ENCODE measurements around the gene DUS1L. TPM values are rescaled to one million over a fixed set of nuclear protein-coding genes. Genes with fewer than 3 reads are reported as not detected.

Gene DUS1L
- polyA plus RNA-seq, 1 donor (not counting 4 experiments of a cell fraction or from before 2014, with no cell fraction given): 49.1 TPM

DNA sequence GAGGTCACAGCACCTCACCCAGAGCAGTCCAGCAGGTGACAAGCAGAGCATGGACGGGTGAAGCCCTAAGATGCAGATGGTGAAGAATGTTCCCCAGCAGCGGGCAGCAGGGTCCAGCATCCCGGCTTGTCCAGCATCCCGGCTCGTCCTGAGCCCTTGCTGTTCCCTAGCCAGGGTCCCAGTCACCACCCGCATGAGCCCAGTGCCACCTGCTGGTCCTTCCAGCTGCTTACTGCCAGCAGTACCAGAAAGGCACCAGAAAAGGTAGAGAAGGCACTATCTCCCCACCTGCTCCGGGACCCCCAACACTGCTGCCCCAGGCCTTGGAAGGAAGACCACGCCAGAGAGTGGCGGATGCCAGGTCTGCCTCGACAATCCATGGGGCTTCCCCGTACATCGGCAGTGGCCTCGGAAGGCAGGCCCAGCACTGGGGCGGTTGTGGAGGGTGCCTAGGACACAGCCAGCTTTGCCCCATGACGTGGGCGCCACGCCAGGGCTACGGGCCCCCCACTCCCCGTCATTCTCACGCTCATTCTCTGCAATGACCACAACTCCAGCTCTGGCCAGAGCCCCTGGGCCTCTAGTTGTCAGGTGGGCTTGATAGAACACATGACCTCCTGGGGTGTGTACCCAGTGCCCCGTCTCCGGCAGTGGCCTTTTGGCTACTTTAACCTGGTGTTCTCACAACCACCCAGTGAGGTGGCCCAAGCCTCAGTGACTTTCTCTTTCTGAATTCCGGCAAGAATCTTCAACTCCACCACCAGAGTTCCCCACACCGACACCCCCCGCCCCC, 44.3 kb downstream of the DUS1L start:
- H3K27ac ChIP-seq (ENCODE audit: control insufficient read depth, insufficient read depth, low read length): no peak overlapping the region
- FAIRE-seq: peak; percentile 75
- peaks cover 0 to 4% of the 10 kb centered on the region in 2 experiments for H3K36me3 ChIP-seq (ENCODE audit: control insufficient read depth in 2 of 2, extremely low read depth in 1 of 2, insufficient read depth in 2 of 2, low read length in 2 of 2)

DNA sequence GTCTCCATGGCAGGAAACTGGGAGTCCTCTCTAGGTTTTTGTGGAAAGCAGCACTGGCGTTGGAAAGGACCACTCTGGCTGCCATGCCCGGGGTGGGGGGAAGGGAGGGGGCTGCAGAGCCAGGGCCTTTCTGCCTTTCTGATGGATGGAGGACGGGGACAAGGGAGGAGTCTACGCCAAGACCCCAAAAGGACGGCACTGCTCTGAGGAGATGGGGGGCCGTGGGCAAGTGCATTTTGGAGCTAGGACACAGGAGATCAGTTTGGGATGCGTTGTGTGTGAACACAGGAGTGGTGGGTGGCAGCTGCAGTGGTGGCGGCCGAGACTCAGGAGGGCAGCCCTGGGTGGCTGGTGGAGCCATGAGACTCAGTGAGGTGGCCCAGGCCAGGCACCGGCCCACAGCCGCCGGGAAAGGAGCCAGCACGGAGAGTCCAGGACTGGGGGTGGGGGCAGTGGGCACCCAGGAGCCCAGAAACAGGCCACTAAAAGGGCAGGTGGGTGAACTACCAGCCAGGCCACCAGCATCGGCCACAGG, 45.0 kb downstream of the DUS1L start:
- no peak for FAIRE-seq

More for the DNA sequence above, 44.3 kb downstream of the DUS1L start:
- Histone ChIP-seq H3K9me1 (ENCODE audit: control insufficient read depth, extremely low read depth, insufficient read depth, low read length) (no peaks in the 10 kb centered on the region), H3K9me3 (ENCODE audit: control insufficient read depth, low read depth, low read length) (no peaks in the 10 kb centered on the region), H4K20me1 (ENCODE audit: control insufficient read depth, extremely low read depth, insufficient read depth, low read length) (peaks cover 6% of the 10 kb centered on the region), H3K4me2 (ENCODE audit: control insufficient read depth, extremely low read depth, insufficient read depth, low read depth, low read length) (peak overlapping the region; percentile 97), H3K9ac (ENCODE audit: control insufficient read depth, extremely low read depth, insufficient read depth, low read length) (peak overlapping the region; percentile 80), H3K4me3 (ENCODE audit: control insufficient read depth in 2 of 3, extremely low read depth in 1 of 3, insufficient read depth in 2 of 3, low read depth in 1 of 3, low read length in 3 of 3) (peak overlapping the region; percentile 73 to 97 (median 85)), H3K27me3 (ENCODE audit: control insufficient read depth, extremely low read depth, insufficient read depth, low read length) (no peaks in the 10 kb centered on the region), H3K4me1 (ENCODE audit: control insufficient read depth, extremely low read depth, insufficient read depth, low read length) (peaks cover 26% of the 10 kb centered on the region), H2AFZ (ENCODE audit: control insufficient read depth, low read length) (no peak overlapping the region), H3K79me2 (ENCODE audit: control insufficient read depth, insufficient read depth, low read length) (peaks cover 5% of the 10 kb centered on the region)
- no peak for DNase-seq (ENCODE audit: low read depth, low spot score)
- no peak for TF ChIP-seq EZH2 (IDR thresholded peaks at IDR 0.05; ENCODE audit: low read length)
- TF ChIP-seq, protein P1, sequence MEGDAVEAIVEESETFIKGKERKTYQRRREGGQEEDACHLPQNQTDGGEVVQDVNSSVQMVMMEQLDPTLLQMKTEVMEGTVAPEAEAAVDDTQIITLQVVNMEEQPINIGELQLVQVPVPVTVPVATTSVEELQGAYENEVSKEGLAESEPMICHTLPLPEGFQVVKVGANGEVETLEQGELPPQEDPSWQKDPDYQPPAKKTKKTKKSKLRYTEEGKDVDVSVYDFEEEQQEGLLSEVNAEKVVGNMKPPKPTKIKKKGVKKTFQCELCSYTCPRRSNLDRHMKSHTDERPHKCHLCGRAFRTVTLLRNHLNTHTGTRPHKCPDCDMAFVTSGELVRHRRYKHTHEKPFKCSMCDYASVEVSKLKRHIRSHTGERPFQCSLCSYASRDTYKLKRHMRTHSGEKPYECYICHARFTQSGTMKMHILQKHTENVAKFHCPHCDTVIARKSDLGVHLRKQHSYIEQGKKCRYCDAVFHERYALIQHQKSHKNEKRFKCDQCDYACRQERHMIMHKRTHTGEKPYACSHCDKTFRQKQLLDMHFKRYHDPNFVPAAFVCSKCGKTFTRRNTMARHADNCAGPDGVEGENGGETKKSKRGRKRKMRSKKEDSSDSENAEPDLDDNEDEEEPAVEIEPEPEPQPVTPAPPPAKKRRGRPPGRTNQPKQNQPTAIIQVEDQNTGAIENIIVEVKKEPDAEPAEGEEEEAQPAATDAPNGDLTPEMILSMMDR (optimal IDR thresholded peaks at IDR 0.05 in 1 of 3, IDR thresholded peaks at IDR 0.05 in 1 of 3, conservative IDR thresholded peaks at IDR 0.05 in 1 of 3; ENCODE audit: extremely low read depth in 1 of 3, insufficient read depth in 2 of 3, low read length in 3 of 3): peak; percentile 80 to 90 (median 88)
- dilution Hi-C loops (cut with MboI; ENCODE audit: extremely low pct_ligation_motif_present, low sequenced_read_pairs): no loop called here

More for the DNA sequence above, 45.0 kb downstream of the DUS1L start:
- H3K4me2 ChIP-seq (ENCODE audit: control insufficient read depth, extremely low read depth, insufficient read depth, low read depth, low read length): peak overlapping the region; percentile 97
- H4K20me1 ChIP-seq (ENCODE audit: control insufficient read depth, extremely low read depth, insufficient read depth, low read length): peaks cover 6% of the 10 kb centered on the region
- no peak overlapping the region for H3K4me3 ChIP-seq (ENCODE audit: control insufficient read depth in 2 of 3, extremely low read depth in 1 of 3, insufficient read depth in 2 of 3, low read depth in 1 of 3, low read length in 3 of 3)
- H3K79me2 ChIP-seq (ENCODE audit: control insufficient read depth, insufficient read depth, low read length): peaks cover 5% of the 10 kb centered on the region
- no peak overlapping the region for H3K9ac ChIP-seq (ENCODE audit: control insufficient read depth, extremely low read depth, insufficient read depth, low read length)
- H2AFZ ChIP-seq (ENCODE audit: control insufficient read depth, low read length): no peak overlapping the region
- H3K9me3 ChIP-seq (ENCODE audit: control insufficient read depth, low read depth, low read length): no peaks in the 10 kb centered on the region
- H3K36me3 ChIP-seq (ENCODE audit: control insufficient read depth in 2 of 2, extremely low read depth in 1 of 2, insufficient read depth in 2 of 2, low read length in 2 of 2): peaks cover 0 to 4% of the 10 kb centered on the region in 2 experiments
- H3K27me3 ChIP-seq (ENCODE audit: control insufficient read depth, extremely low read depth, insufficient read depth, low read length): no peaks in the 10 kb centered on the region
- H3K9me1 ChIP-seq (ENCODE audit: control insufficient read depth, extremely low read depth, insufficient read depth, low read length): no peaks in the 10 kb centered on the region
- no peak overlapping the region for H3K27ac ChIP-seq (ENCODE audit: control insufficient read depth, insufficient read depth, low read length)
- dilution Hi-C loops (cut with MboI; ENCODE audit: extremely low pct_ligation_motif_present, low sequenced_read_pairs): no loop called here
- peaks cover 26% of the 10 kb centered on the region for H3K4me1 ChIP-seq (ENCODE audit: control insufficient read depth, extremely low read depth, insufficient read depth, low read length)
- TF ChIP-seq, protein P1 (optimal IDR thresholded peaks at IDR 0.05 in 1 of 3, IDR thresholded peaks at IDR 0.05 in 1 of 3, conservative IDR thresholded peaks at IDR 0.05 in 1 of 3; ENCODE audit: extremely low read depth in 1 of 3, insufficient read depth in 2 of 3, low read length in 3 of 3): no peak
- no peak for TF ChIP-seq EZH2 (IDR thresholded peaks at IDR 0.05; ENCODE audit: low read length)
- DNase-seq (ENCODE audit: low read depth, low spot score): no peak

Measured in keratinocyte (primary cell).